ENCODE results near the gene TIGD3. TPM values are rescaled to one million over a fixed set of nuclear protein-coding genes. Genes with fewer than 3 reads are reported as not detected.
A peak's percentile ranks its signal among the peaks of the same experiment; 100 is the strongest.

TIGD3 gene
- total and polyA plus RNA-seq, 2 experiments from 2014 or later: 1.2 to 3.0 TPM

GRCh38 chr11:65334696-65335295 is 19.8 kb upstream of the TIGD3 start (continued):
- TF ChIP-seq CTCF (conservative IDR thresholded peaks at IDR 0.05; ENCODE audit: low read depth in 2 of 2): no peak

GRCh38 chr11:65338676-65339075 is 15.9 kb upstream of the TIGD3 start:
- peaks cover 27% of the 10 kb centered on the region for H3K36me3 ChIP-seq (ENCODE audit: insufficient read depth)
- H4K20me1 ChIP-seq (replicated peaks; ENCODE audit: insufficient read depth): peaks cover 24% of the 10 kb centered on the region
- H2AFZ ChIP-seq: no peak overlapping the region
- no peak for DNase-seq (ENCODE audit: low spot score)
- ATAC-seq: no peak
- H3K27me3 Mint-ChIP-seq (ENCODE audit: insufficient read depth, low read depth, poor library complexity): peaks cover 5% of the 10 kb centered on the region
- 0 out of 2 replicates have a peak, but pooled peaks cover 3% of the 10 kb centered on the region for H3F3A ChIP-seq (replicated peaks; ENCODE audit: low read depth)
- H3K4me1 ChIP-seq (ENCODE audit: insufficient read depth): peaks cover 11% of the 10 kb centered on the region
- H3K27me3 ChIP-seq (ENCODE audit: insufficient read depth): no peaks in the 10 kb centered on the region
- H3K79me2 ChIP-seq (replicated peaks; ENCODE audit: insufficient read depth): peaks cover 60% of the 10 kb centered on the region
- H3K9me2 ChIP-seq (ENCODE audit: insufficient read depth): no peaks in the 10 kb centered on the region
- no peak overlapping the region for H3K4me2 ChIP-seq
- H3K4me3 ChIP-seq: no peak overlapping the region
- H3K27ac Mint-ChIP-seq: no peak overlapping the region
- H3K36me3 Mint-ChIP-seq (ENCODE audit: low read depth): peaks cover 44% of the 10 kb centered on the region
- 0 out of 2 replicates have a peak overlapping the region, but pooled peaks have one; percentile 37 for H3K27ac ChIP-seq (ENCODE audit: low read depth)
- no peaks in the 10 kb centered on the region; the same call in 1 of the 3 replicates for H3K9me3 Mint-ChIP-seq
- no peak overlapping the region for H3K4me3 Mint-ChIP-seq
- peaks cover 14% of the 10 kb centered on the region for H3K4me1 Mint-ChIP-seq
- TF ChIP-seq CTCF (conservative IDR thresholded peaks at IDR 0.05; ENCODE audit: low read depth in 2 of 2) (no peak), EZH2phosphoT487 (IDR thresholded peaks at IDR 0.05; ENCODE audit: unreplicated experiment) (no peak), ZNF462 (CRISPR knock-in tag; IDR thresholded peaks at IDR 0.05) (no peak), ZNF331 (CRISPR knock-in tag; IDR thresholded peaks at IDR 0.05; ENCODE audit: low read depth) (no peak), CREB1 (CRISPR knock-in tag; IDR thresholded peaks at IDR 0.05; ENCODE audit: low read depth) (no peak), NANOG (IDR thresholded peaks at IDR 0.05; ENCODE audit: borderline replicate concordance) (no peak), POLR2AphosphoS5 (IDR thresholded peaks at IDR 0.05; ENCODE audit: low read depth) (no peak), REST (IDR thresholded peaks at IDR 0.05; ENCODE audit: unreplicated experiment) (no peak), ZNF114 (CRISPR knock-in tag; IDR thresholded peaks at IDR 0.05) (no peak), JUNB (IDR thresholded peaks at IDR 0.05; ENCODE audit: unreplicated experiment) (no peak), STAT1 (IDR thresholded peaks at IDR 0.05; ENCODE audit: unreplicated experiment) (no peak)

All from GM23338 (cell line).